GM12878 (cell line): ENCODE measurements around the gene BICRA. TPM values are rescaled to one million over a fixed set of nuclear protein-coding genes. Genes with fewer than 3 reads are reported as not detected.

Experiments used
- ATAC-seq: fragments of 200-7000 bp; cut with Tn5 transposase; 3 replicates; pipeline ENCODE4 v1.9.1; 2020; ENCODE audit warnings: mild to moderate bottlenecking, moderate library complexity
- BruUV-seq: library from RNA; stranded (reverse); fragments of 400-500 nt; replicated peaks from 2 replicates; lab custom pipeline; 2021; lab: Mats Ljungman, UMichigan
- CTCF ChIA-PET: fragments of 300-600 bp; sonication (Branson Sonifier 250); formaldehyde crosslinking; extraction: SDS; loops from one replicate; lab custom pipeline; 2021; ENCODE audit warnings: inconsistent platforms; lab: Yijun Ruan, JAX
- POLR2A ChIA-PET: fragments of 350-600 bp; formaldehyde crosslinking; extraction: SDS; loops from one replicate; lab custom pipeline; 2021; ENCODE audit warnings: inconsistent platforms; lab: Charles Lee
- RAD21 ChIA-PET: fragments of 300-600 bp; sonication (Branson Sonifier 250); formaldehyde crosslinking; loops from one replicate; lab custom pipeline; 2023; ENCODE audit warnings: antibody characterized with exemption; ENCODE audit not compliant: unreplicated experiment; lab: Charles Lee
- SMC1A ChIA-PET: fragments of 300-600 bp; sonication (Branson Sonifier 250); formaldehyde crosslinking; loops from one replicate; lab custom pipeline; 2023; ENCODE audit not compliant: unreplicated experiment, uncharacterized antibody; lab: Charles Lee
- DNase-seq: peaks from one replicate; pipeline ENCODE4 v3.0.0-alpha.2; 2011; ENCODE audit warnings: low read depth, low spot score
- FAIRE-seq: peaks from 3 replicates; lab custom pipeline; 2011; peaks lifted over from hg19 to GRCh38; lab: Jason Lieb, UNC
- H2AFZ ChIP-seq: 2 replicates; pipeline ENCODE4 v1.6.0; 2011; ENCODE audit warnings: low read depth, low read length, control low read depth; ENCODE audit not compliant: control insufficient read depth
- H3K27ac ChIP-seq: 2 replicates; pipeline ENCODE4 v1.5.1; 2011; ENCODE audit warnings: control low read depth; ENCODE audit not compliant: control insufficient read depth, insufficient read depth
- H3K27me3 ChIP-seq, 2 experiments: replicated peaks in 1 of 2; 2 replicates each; pipeline versions ENCODE4 v1.6.0 to v1.6.1; 2011; ENCODE audit warnings: low read length in 1 of 2; ENCODE audit not compliant: control insufficient read depth in 2 of 2, insufficient read depth in 2 of 2
- H3K36me3 ChIP-seq, 2 experiments: 2 replicates each; pipeline ENCODE4 v1.5.1; 2011; ENCODE audit warnings: low read length in 1 of 2; ENCODE audit not compliant: control insufficient read depth in 2 of 2, insufficient read depth in 2 of 2
- H3K4me1 ChIP-seq: 2 replicates; pipeline ENCODE4 v1.6.1; 2011; ENCODE audit warnings: mild to moderate bottlenecking, low read length, moderate library complexity, mixed read lengths; ENCODE audit not compliant: control insufficient read depth, insufficient read depth
- H3K4me2 ChIP-seq: 2 replicates; pipeline ENCODE4 v1.6.0; 2011; ENCODE audit warnings: control low read depth; ENCODE audit not compliant: control insufficient read depth, insufficient read depth
- H3K4me3 ChIP-seq: fragments of 200-600 bp; sonication (generic); 2 replicates; pipeline ENCODE4 v1.5.1; 2016
- H3K79me2 ChIP-seq: 2 replicates; pipeline ENCODE4 v1.6.0; 2011; ENCODE audit warnings: low read length; ENCODE audit not compliant: control insufficient read depth, insufficient read depth
- H3K9ac ChIP-seq: 2 replicates; pipeline ENCODE4 v1.8.0; 2011; ENCODE audit warnings: low read length, control low read depth, mixed read lengths; ENCODE audit not compliant: control insufficient read depth, insufficient read depth
- H3K9me3 ChIP-seq: replicated peaks from 3 replicates; pipeline ENCODE4 v1.5.1; 2011; ENCODE audit warnings: mild to moderate bottlenecking, low read length; ENCODE audit not compliant: control insufficient read depth, insufficient read depth
- H4K20me1 ChIP-seq: 2 replicates; pipeline ENCODE4 v1.6.0; 2011; ENCODE audit not compliant: control insufficient read depth, insufficient read depth
- BACH1 ChIP-seq: fragments of 450-650 bp; IDR thresholded peaks from 2 replicates; pipeline ENCODE4 v1.6.1; 2017; ENCODE audit warnings: mild to moderate bottlenecking, borderline replicate concordance
- CBX3 ChIP-seq: fragments of 200-600 bp; sonication (generic); IDR thresholded peaks from 2 replicates; pipeline ENCODE4 v1.6.1; 2016; ENCODE audit warnings: low read depth, borderline replicate concordance
- FOXM1 ChIP-seq: IDR thresholded peaks from 2 replicates; pipeline ENCODE4 v1.6.1; 2012; ENCODE audit warnings: low read depth, mild to moderate bottlenecking, inconsistent platforms, low read length, moderate library complexity
- HDAC6 ChIP-seq: fragments of 200-600 bp; sonication (generic); IDR thresholded peaks from one replicate; pipeline ENCODE4 v1.8.0; 2017; ENCODE audit warnings: antibody characterized with exemption; ENCODE audit not compliant: unreplicated experiment
- MYB ChIP-seq: fragments of 150-350 bp; IDR thresholded peaks from 2 replicates; pipeline ENCODE4 v1.6.1; 2014; ENCODE audit warnings: mild to moderate bottlenecking, low read depth, low read length, borderline replicate concordance
- NR2F1 ChIP-seq: fragments of 450-650 bp; conservative IDR thresholded peaks from 2 replicates; pipeline ENCODE4 v1.6.1; 2017; ENCODE audit warnings: mild to moderate bottlenecking
- POLR2AphosphoS5 ChIP-seq: IDR thresholded peaks from 2 replicates; pipeline ENCODE4 v1.6.1; 2011; ENCODE audit warnings: mild to moderate bottlenecking, low read length, inconsistent platforms
- RAD21 ChIP-seq: IDR thresholded peaks from 2 replicates; pipeline ENCODE4 v1.6.1; 2011; ENCODE audit warnings: mild to moderate bottlenecking, low read depth, low read length, moderate library complexity; ENCODE audit not compliant: insufficient read depth
- RAD51 ChIP-seq: fragments of 450-650 bp; IDR thresholded peaks from 2 replicates; pipeline ENCODE4 v1.6.1; 2016; ENCODE audit warnings: moderate library complexity, mild to moderate bottlenecking, inconsistent platforms
- SMAD5 ChIP-seq: IDR thresholded peaks from 2 replicates; pipeline ENCODE4 v1.6.1; 2016; ENCODE audit warnings: antibody characterized with exemption, low read depth
- SMARCA5 ChIP-seq: fragments of 450-650 bp; IDR thresholded peaks from 2 replicates; pipeline ENCODE4 v1.6.1; 2017; ENCODE audit warnings: mild to moderate bottlenecking
- SMC3 ChIP-seq: IDR thresholded peaks from 2 replicates; pipeline ENCODE4 v1.6.1; 2011; ENCODE audit warnings: low read length, improper control_type of control experiment, borderline replicate concordance
- STAT1 ChIP-seq: fragments of 450-650 bp; conservative IDR thresholded peaks from 2 replicates; pipeline ENCODE4 v1.6.1; 2014; ENCODE audit warnings: antibody characterized with exemption, mild to moderate bottlenecking
- TCF3 ChIP-seq: IDR thresholded peaks from 2 replicates; pipeline ENCODE4 v1.6.1; 2012; ENCODE audit warnings: low read depth, mild to moderate bottlenecking, low read length, borderline replicate concordance; ENCODE audit not compliant: insufficient read depth
- WRNIP1 ChIP-seq: IDR thresholded peaks from 2 replicates; pipeline ENCODE4 v1.6.1; 2011; ENCODE audit warnings: low read depth, low read length, improper control_type of control experiment, borderline replicate concordance
- ZNF622 ChIP-seq: fragments of 450-650 bp; IDR thresholded peaks from 2 replicates; pipeline ENCODE4 v1.6.1; 2017; ENCODE audit warnings: mild to moderate bottlenecking, inconsistent platforms
- WGBS: methylation state at CpG from one replicate; pipeline ENCODE4 v1.1.6; 2016; ENCODE audit warnings: low lambda C conversion rate; ENCODE audit not compliant: insufficient replicate concordance, insufficient coverage; ENCODE audit errors: missing lambda C conversion rate; 5-methylcytosine and 5-hydroxymethylcytosine counted together
- in situ Hi-C: fragments of 300-500 bp; cut with MboI; formaldehyde crosslinking; loops from 9 replicates; pipeline ENCODE4 v1.14.3; 2018; ENCODE audit warnings: mixed read lengths
- intact Hi-C: fragments of 100-400 bp; cut with micrococcal nuclease; formaldehyde crosslinking; loops from one replicate; pipeline ENCODE4 v1.14.2; 2022; ENCODE audit not compliant: unreplicated experiment
- polyA plus RNA-seq, 11 experiments: library from polyadenylated mRNA; depleted of rRNA in 4 of 11; unstranded in 6 of 11; stranded (reverse) in 5 of 11; fragments of >200 nt; fragmentation: Nextera tagmentation in 4 of 11; fragmentation: Illumina TruSeq in 1 of 11; extraction: Ambion mirVana in 4 of 11; extraction: Trizol in 1 of 11; gene quantifications; 1 replicate in 1 of 11; 2 replicates in 10 of 11; pipeline versions ENCODE4 v1.2.1 to v1.2.3, GENCODE V29; 2011 to 2016; ENCODE audit warnings: inconsistent platforms in 2 of 11, missing spikeins in 2 of 11, low read depth in 1 of 11
- total RNA-seq, 4 experiments: library from RNA; depleted of rRNA in 3 of 4; stranded (reverse); fragments of >200 nt in 3 of 4; fragmentation: Illumina TruSeq in 1 of 4; extraction: Trizol in 1 of 4; gene quantifications; 2 replicates each; pipeline versions ENCODE4 v1.2.1 to v1.2.3, GENCODE V29; 2013 to 2021
- TF ChIP-seq, protein P1 (sequence below): fragments of 450-650 bp; formaldehyde crosslinking; IDR thresholded peaks from 2 replicates; pipeline ENCODE4 v1.4.0; 2020; ENCODE audit warnings: mild to moderate bottlenecking, moderate library complexity
- TF ChIP-seq, protein P2 (sequence below): fragments of 450-650 bp; IDR thresholded peaks from 2 replicates; pipeline ENCODE4 v1.6.1; 2017; ENCODE audit warnings: antibody characterized with exemption, mild to moderate bottlenecking, moderate library complexity

The BICRA gene
- total and polyA plus RNA-seq, 10 of the 15 experiments (the other 5 are each of a cell fraction or from before 2014, with no cell fraction given) = 0.11 to 15.3 (median 1.3) TPM

DNA sequence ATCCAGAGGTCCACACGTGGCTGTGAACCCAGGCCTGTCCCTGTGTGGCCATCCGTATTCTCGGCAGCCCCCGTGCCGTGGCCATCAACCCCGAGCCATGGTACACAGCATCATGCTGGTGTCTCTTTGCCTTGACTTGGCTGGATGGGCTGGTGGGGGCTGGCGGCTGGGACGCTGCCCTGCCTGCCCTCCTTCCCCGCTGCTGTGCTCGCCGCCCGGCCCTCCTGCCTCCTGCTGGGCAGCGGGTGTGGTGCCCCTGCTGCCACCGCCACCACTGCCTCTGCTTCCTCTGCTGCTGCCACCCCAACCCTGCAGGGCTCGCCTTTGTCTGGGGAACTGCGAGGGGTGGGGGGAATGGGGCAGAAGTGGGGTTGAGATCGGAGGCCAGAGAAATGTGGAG, 84.6 kb downstream of the BICRA start (continued):
- TF ChIP-seq TCF3 (no peak), RAD21 (no peak), STAT1 (no peak), CBX3 (no peak), SMAD5 (no peak), RAD51 (no peak), MYB (no peak)
- TF ChIP-seq, protein P1, sequence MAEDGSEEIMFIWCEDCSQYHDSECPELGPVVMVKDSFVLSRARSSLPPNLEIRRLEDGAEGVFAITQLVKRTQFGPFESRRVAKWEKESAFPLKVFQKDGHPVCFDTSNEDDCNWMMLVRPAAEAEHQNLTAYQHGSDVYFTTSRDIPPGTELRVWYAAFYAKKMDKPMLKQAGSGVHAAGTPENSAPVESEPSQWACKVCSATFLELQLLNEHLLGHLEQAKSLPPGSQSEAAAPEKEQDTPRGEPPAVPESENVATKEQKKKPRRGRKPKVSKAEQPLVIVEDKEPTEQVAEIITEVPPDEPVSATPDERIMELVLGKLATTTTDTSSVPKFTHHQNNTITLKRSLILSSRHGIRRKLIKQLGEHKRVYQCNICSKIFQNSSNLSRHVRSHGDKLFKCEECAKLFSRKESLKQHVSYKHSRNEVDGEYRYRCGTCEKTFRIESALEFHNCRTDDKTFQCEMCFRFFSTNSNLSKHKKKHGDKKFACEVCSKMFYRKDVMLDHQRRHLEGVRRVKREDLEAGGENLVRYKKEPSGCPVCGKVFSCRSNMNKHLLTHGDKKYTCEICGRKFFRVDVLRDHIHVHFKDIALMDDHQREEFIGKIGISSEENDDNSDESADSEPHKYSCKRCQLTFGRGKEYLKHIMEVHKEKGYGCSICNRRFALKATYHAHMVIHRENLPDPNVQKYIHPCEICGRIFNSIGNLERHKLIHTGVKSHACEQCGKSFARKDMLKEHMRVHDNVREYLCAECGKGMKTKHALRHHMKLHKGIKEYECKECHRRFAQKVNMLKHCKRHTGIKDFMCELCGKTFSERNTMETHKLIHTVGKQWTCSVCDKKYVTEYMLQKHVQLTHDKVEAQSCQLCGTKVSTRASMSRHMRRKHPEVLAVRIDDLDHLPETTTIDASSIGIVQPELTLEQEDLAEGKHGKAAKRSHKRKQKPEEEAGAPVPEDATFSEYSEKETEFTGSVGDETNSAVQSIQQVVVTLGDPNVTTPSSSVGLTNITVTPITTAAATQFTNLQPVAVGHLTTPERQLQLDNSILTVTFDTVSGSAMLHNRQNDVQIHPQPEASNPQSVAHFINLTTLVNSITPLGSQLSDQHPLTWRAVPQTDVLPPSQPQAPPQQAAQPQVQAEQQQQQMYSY = no peak

DNA sequence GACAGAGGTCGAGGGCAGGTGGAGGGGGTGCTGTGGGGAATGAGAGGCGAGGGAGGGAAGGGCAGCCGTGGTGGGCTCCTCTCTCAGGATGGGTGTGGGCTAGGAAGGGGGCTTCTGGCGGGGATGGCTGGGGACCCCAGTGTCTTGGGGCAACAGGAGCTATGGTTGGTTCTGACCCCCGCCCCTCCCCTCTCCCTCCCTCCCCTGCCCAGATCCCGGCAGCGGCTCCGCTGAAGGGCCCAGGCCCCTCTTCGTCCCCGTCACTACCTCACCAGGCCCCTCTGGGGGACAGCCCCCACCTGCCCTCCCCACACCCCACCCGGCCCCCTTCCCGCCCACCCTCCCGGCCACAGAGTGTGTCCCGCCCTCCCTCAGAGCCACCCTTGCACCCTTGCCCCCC, 85.0 kb downstream of the BICRA start:
- H3K27ac ChIP-seq = no peak overlapping the region
- no peaks in the 10 kb centered on the region for H3K79me2 ChIP-seq
- H2AFZ ChIP-seq = no peak overlapping the region
- H3K9me3 ChIP-seq = no peaks in the 10 kb centered on the region
- H3K4me3 ChIP-seq = no peak overlapping the region
- H3K9ac ChIP-seq = no peak overlapping the region
- ATAC-seq (no peak), DNase-seq (no peak), FAIRE-seq (no peak)
- peaks cover 0 to 2% of the 10 kb centered on the region in 2 experiments; a peak in 1 of 4 replicates for H3K36me3 ChIP-seq
- intact Hi-C loops = no loop called here
- in situ Hi-C loops = no loop called here
- no peaks in the 10 kb centered on the region for H3K27me3 ChIP-seq
- CTCF ChIA-PET = no interaction called here
- H3K4me1 ChIP-seq = no peaks in the 10 kb centered on the region
- SMC1A ChIA-PET = no interaction called here
- POLR2A ChIA-PET = no interaction called here
- no TSS peak for BruUV-seq
- RAD21 ChIA-PET = no interaction called here
- WGBS = 57% methylated on average over 4 of the region's 14 CpGs
- no peaks in the 10 kb centered on the region for H4K20me1 ChIP-seq
- H3K4me2 ChIP-seq = no peak overlapping the region
- TF ChIP-seq WRNIP1 (no peak), SMC3 (no peak), BACH1 (no peak), NR2F1 (no peak), FOXM1 (no peak), ZNF622 (no peak), HDAC6 (no peak), POLR2AphosphoS5 (no peak), SMARCA5 (no peak)
- TF ChIP-seq, protein P2, sequence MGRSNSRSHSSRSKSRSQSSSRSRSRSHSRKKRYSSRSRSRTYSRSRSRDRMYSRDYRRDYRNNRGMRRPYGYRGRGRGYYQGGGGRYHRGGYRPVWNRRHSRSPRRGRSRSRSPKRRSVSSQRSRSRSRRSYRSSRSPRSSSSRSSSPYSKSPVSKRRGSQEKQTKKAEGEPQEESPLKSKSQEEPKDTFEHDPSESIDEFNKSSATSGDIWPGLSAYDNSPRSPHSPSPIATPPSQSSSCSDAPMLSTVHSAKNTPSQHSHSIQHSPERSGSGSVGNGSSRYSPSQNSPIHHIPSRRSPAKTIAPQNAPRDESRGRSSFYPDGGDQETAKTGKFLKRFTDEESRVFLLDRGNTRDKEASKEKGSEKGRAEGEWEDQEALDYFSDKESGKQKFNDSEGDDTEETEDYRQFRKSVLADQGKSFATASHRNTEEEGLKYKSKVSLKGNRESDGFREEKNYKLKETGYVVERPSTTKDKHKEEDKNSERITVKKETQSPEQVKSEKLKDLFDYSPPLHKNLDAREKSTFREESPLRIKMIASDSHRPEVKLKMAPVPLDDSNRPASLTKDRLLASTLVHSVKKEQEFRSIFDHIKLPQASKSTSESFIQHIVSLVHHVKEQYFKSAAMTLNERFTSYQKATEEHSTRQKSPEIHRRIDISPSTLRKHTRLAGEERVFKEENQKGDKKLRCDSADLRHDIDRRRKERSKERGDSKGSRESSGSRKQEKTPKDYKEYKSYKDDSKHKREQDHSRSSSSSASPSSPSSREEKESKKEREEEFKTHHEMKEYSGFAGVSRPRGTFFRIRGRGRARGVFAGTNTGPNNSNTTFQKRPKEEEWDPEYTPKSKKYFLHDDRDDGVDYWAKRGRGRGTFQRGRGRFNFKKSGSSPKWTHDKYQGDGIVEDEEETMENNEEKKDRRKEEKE = no peak
